HUDEP-2 (cell line): Measurements from ENCODE around the gene THOP1.
"Not testable (repeated sequence)": the region's sequence is repeated elsewhere in the genome, so short reads cannot be mapped to it uniquely, and the experiment has no call there.

ENCODE experiments used
- DNase-seq, 76 experiments: peaks; one replicate each; lab custom pipeline; 2025; ENCODE audit not compliant: unreplicated experiment in 76 of 76; lab: John Stamatoyannopoulos, UW

Gene THOP1

GRCh38 chr19:2814426-2814825, 29.1 kb downstream of the THOP1 start:
- no peak for DNase-seq

GRCh38 chr19:2815191-2815614, 29.9 kb downstream of the THOP1 start:
- DNase-seq, result no peak

GRCh38 chr19:2815923-2816322, 30.6 kb downstream of the THOP1 start:
- DNase-seq, result no peak

GRCh38 chr19:2816641-2817040, 31.3 kb downstream of the THOP1 start:
- DNase-seq, result no peak

GRCh38 chr19:2817237-2817829, 32.0 kb downstream of the THOP1 start:
- DNase-seq, result not testable (repeated sequence)

- peak in 75 of 76 experiments; percentile 42 to 99 (median 97) for DNase-seq
Measured at GRCh38 chr19:2819540-2820111, 34.3 kb downstream of the THOP1 start, which contains the start of gene ZNF554. ZNF554 (plus strand) TSS chr19:2819868; CDS start chr19:2820072, 204 bp downstream.

- peak in 4 of 76 experiments; percentile 23 to 45 (median 26) for DNase-seq
Measured at GRCh38 chr19:2820112-2820702, 34.9 kb downstream of the THOP1 start.

GRCh38 chr19:2822846-2823245, 37.5 kb downstream of the THOP1 start:
- DNase-seq, result no peak

GRCh38 chr19:2823646-2824045, 38.3 kb downstream of the THOP1 start:
- DNase-seq, result no peak

GRCh38 chr19:2824129-2824528, 38.8 kb downstream of the THOP1 start:
- no peak for DNase-seq

- no peak for DNase-seq
Measured at GRCh38 chr19:2827022-2827421, 41.7 kb downstream of the THOP1 start.

- DNase-seq, result no peak
Measured at GRCh38 chr19:2827840-2828489, 42.7 kb downstream of the THOP1 start.

GRCh38 chr19:2834294-2834871, 49.1 kb downstream of the THOP1 start:
- no peak for DNase-seq

- DNase-seq, result no peak
Measured at GRCh38 chr19:2837430-2837829, 52.1 kb downstream of the THOP1 start.

- DNase-seq, result peak in 67 of 76 experiments; percentile 4 to 99 (median 94)
Measured at GRCh38 chr19:2840794-2841791, 55.8 kb downstream of the THOP1 start, which contains the start of gene ZNF555. ZNF555 (plus strand) TSS chr19:2841475; CDS start chr19:2841573, 98 bp downstream.

GRCh38 chr19:2841855-2842574, 56.7 kb downstream of the THOP1 start:
- no peak for DNase-seq

- no peak for DNase-seq
Measured at GRCh38 chr19:2845107-2845506, 59.8 kb downstream of the THOP1 start.

GRCh38 chr19:2846180-2846894, 61.0 kb downstream of the THOP1 start:
- no peak for DNase-seq

- DNase-seq, result no peak
Measured at GRCh38 chr19:2847507-2847906, 62.2 kb downstream of the THOP1 start.
